NB4 (cell line): ENCODE results near the gene ZNF44.

Source experiments
- CTCF ChIP-seq: IDR thresholded peaks from one replicate; pipeline ENCODE4 v1.5.1; 2012; ENCODE audit warnings: low read depth, low read length
- MAX ChIP-seq: IDR thresholded peaks from 2 replicates; pipeline ENCODE4 v1.6.1; 2011; ENCODE audit warnings: low read depth, low read length
- MYC ChIP-seq: IDR thresholded peaks from 2 replicates; pipeline ENCODE4 v1.6.1; 2011; ENCODE audit warnings: low read depth, low read length
- POLR2A ChIP-seq: IDR thresholded peaks from 2 replicates; pipeline ENCODE4 v1.6.1; 2011; ENCODE audit warnings: mild to moderate bottlenecking; ENCODE audit not compliant: insufficient read length; ENCODE audit errors: extremely low read depth

- TF ChIP-seq CTCF (peak; percentile 20), MYC (no peak), POLR2A (no peak), MAX (no peak)
Measured at GRCh38 chr19:12244370-12244769, 50.3 kb downstream of the ZNF44 start.
